Activated naive CD4-positive, alpha-beta T cell treated with anti-CD3 and anti-CD28 coated beads for 36 hours (primary cell): ENCODE measurements around the gene GBF1. TPM values are rescaled to one million over a fixed set of nuclear protein-coding genes. Genes with fewer than 3 reads are reported as not detected.

Experiments used
- CTCF ChIA-PET: fragments of 350-600 bp; sonication (Branson Sonifier 250); formaldehyde crosslinking; loops from one replicate; lab custom pipeline; 2021; ENCODE audit warnings: antibody characterized with exemption; lab: Charles Lee
- DNase-seq: peaks from one replicate; pipeline ENCODE4 v3.0.0-alpha.2; 2020
- H3K27ac Mint-ChIP-seq: one replicate; pipeline ENCODE4 v1.8.0; 2021; ENCODE audit warnings: mild to moderate bottlenecking, mixed read lengths
- H3K27me3 Mint-ChIP-seq: one replicate; pipeline ENCODE4 v1.8.0; 2021; ENCODE audit warnings: low read depth, mixed read lengths
- H3K36me3 Mint-ChIP-seq: one replicate; pipeline ENCODE4 v1.8.0; 2021; ENCODE audit warnings: low read depth, mixed read lengths
- H3K4me1 Mint-ChIP-seq: one replicate; pipeline ENCODE4 v1.8.0; 2021; ENCODE audit warnings: low read depth, mixed read lengths
- H3K4me3 Mint-ChIP-seq: one replicate; pipeline ENCODE4 v1.8.0; 2021; ENCODE audit warnings: mild to moderate bottlenecking, moderate library complexity, mixed read lengths
- H3K9me3 Mint-ChIP-seq: one replicate; pipeline ENCODE4 v1.8.0; 2021; ENCODE audit warnings: mixed read lengths
- intact Hi-C: fragments of 100-400 bp; cut with micrococcal nuclease; formaldehyde crosslinking; loops from one replicate; pipeline ENCODE4 v1.15.1; 2023
- total RNA-seq, 2 experiments: library from RNA; stranded (reverse); gene quantifications; one replicate each; pipeline ENCODE4 v1.2.3, GENCODE V29; 2021

GBF1 gene
- total RNA-seq, 2 experiments from 2014 or later: 32.1 to 34.5 TPM

DNA sequence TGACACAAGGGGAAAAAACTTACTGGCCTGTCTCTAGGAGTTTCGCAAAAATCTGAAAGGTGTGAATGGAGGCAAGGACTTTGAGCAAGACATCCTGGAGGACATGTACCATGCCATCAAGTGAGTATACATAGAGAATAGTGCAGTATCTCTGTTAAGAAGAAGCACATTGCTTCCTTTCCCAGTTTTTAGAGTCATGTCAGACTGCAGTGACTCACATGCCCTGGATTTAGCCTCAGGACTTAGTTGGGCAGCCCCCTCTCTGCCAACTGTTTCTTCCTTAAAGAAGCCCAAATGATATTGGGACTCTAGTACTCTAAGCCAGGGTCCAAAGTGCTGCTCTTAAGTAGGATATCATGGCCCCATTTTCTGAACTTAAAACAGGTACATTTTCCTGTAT is 122.1 kb downstream of the GBF1 start:
- Mint-ChIP-seq H3K27me3 (no peaks in the 10 kb centered on the region), H3K27ac (no peak overlapping the region), H3K4me3 (no peak overlapping the region), H3K9me3 (no peaks in the 10 kb centered on the region), H3K36me3 (peaks cover 49% of the 10 kb centered on the region), H3K4me1 (no peaks in the 10 kb centered on the region)
- intact Hi-C loops: no loop called here
- CTCF ChIA-PET: no interaction called here
- DNase-seq: no peak

DNA sequence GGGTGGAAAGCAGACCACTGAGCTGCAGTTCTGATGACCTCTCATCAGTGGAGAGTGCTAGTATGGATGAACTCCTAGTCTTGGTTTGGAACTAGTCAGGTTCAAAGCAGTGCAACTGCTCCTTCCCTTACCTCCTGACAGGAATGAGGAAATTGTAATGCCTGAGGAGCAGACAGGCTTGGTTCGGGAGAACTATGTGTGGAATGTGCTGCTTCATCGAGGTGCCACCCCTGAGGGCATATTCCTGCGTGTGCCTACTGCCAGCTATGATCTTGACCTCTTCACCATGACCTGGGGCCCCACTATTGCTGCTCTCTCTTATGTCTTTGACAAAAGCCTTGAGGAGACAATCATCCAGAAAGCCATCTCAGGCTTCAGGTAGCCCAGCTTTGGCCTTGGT is 122.7 kb downstream of the GBF1 start:
- CTCF ChIA-PET: interaction anchor here (0.6 to 7.6 kb wide), 4 partner anchors 14 to 137 kb away, joined by 3 to 51 read pairs (median 6); no protein-coding TSS in a partner anchor
- H3K27ac Mint-ChIP-seq: no peak overlapping the region
- H3K27me3 Mint-ChIP-seq: no peaks in the 10 kb centered on the region
- peaks cover 46% of the 10 kb centered on the region for H3K36me3 Mint-ChIP-seq
- intact Hi-C loops: no loop called here
- no peak overlapping the region for H3K4me3 Mint-ChIP-seq
- DNase-seq: no peak
- H3K4me1 Mint-ChIP-seq: no peaks in the 10 kb centered on the region
- no peaks in the 10 kb centered on the region for H3K9me3 Mint-ChIP-seq

DNA sequence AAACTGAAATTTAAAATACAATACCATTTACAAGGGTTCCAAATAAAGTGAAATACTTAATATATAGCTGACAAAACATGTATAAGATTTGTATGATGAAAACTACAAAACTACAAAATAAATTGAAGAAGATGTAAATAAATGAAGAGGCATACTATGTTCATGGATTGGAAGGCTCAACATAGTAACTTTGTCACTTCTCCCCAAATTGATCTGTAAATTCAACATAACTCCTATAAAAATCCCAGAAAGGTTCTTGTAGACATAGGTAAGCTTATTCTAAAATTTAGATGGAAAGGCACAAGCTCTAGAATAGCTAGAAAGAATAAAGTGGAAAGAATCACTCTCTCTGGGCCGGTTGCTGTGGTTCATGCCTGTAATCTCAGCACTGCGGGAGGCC is 126.0 kb downstream of the GBF1 start:
- Mint-ChIP-seq H3K9me3 (no peaks in the 10 kb centered on the region), H3K27me3 (no peaks in the 10 kb centered on the region), H3K36me3 (peaks cover 41% of the 10 kb centered on the region), H3K4me1 (no peaks in the 10 kb centered on the region), H3K27ac (no peak overlapping the region), H3K4me3 (no peak overlapping the region)
- CTCF ChIA-PET: interaction anchor here (0.9 to 7.6 kb wide), 5 partner anchors 13 to 142 kb away, joined by 3 to 51 read pairs (median 4); no protein-coding TSS in a partner anchor
- intact Hi-C loops: no loop called here
- DNase-seq: no peak

DNA sequence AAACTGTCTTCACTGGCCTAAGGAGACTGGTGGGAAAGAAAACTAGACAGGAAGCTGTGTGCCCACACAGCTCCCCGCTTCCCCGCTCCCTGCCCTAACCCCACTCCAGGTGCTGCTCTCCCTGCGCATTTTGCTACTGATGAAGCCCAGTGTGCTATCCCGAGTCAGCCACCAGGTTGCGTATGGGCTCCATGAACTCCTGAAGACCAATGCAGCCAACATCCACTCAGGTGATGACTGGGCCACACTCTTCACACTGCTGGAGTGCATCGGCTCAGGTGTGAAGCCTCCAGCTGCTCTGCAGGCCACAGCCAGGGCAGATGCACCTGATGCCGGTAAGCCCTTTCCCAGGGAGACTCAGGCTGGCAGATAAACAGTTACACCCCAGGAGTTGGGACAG is 129.9 kb downstream of the GBF1 start:
- no peak overlapping the region for H3K27ac Mint-ChIP-seq
- intact Hi-C loops: no loop called here
- CTCF ChIA-PET: interaction anchor here (0.6 to 7.6 kb wide), 3 partner anchors 18 to 302 kb away, joined by 3 to 51 read pairs (median 3); no protein-coding TSS in a partner anchor
- H3K27me3 Mint-ChIP-seq: no peaks in the 10 kb centered on the region
- no peaks in the 10 kb centered on the region for H3K4me1 Mint-ChIP-seq
- no peaks in the 10 kb centered on the region for H3K9me3 Mint-ChIP-seq
- DNase-seq: no peak
- H3K4me3 Mint-ChIP-seq: no peak overlapping the region
- H3K36me3 Mint-ChIP-seq: peaks cover 35% of the 10 kb centered on the region

DNA sequence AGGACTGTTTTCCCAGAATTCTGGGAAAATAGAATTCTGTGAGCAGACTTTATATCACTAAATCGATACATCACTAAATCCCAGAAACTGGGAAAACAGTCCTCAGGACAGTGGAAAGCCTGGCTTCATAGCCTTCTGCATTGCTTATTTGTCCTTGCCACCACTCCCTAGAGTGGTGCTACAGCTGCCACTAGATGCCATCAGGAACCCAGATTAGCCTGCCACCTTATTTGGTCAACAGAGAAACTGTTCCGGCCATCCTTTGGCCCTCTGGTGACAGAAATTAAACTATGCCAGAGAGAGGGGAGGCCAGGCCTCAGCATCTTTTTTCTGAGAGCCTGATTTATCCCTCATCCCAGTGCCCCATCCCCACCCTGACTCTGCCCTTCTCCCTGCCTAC is 130.5 kb downstream of the GBF1 start:
- H3K9me3 Mint-ChIP-seq: no peaks in the 10 kb centered on the region
- H3K27me3 Mint-ChIP-seq: no peaks in the 10 kb centered on the region
- CTCF ChIA-PET: interaction anchor here (0.6 to 1.5 kb wide), 3 partner anchors 18 to 149 kb away, joined by 3 to 4 read pairs (median 3); no protein-coding TSS in a partner anchor
- DNase-seq: no peak
- no peaks in the 10 kb centered on the region for H3K4me1 Mint-ChIP-seq
- H3K36me3 Mint-ChIP-seq: peaks cover 34% of the 10 kb centered on the region
- no peak overlapping the region for H3K4me3 Mint-ChIP-seq
- intact Hi-C loops: no loop called here
- H3K27ac Mint-ChIP-seq: no peak overlapping the region

DNA sequence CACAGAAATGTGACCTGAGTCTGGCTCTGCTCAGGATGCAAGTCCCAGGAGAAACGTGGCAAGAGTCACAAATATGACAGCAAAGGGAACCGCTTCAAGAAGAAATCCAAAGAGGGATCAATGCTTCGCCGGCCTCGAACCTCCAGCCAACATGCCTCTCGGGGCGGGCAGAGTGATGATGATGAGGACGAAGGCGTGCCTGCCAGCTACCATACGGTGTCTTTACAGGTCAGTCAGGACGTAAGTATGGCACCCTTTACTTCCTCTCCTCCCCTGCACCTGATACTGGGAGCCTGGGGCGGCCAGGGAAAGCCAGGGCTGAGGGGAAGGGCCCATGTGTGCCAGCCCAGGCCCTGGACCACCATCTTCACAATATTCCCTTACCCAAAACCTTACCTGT is 131.6 kb downstream of the GBF1 start:
- CTCF ChIA-PET: interaction anchor here (1.5 kb wide), 1 partner anchor 17 kb away, joined by 4 read pairs; no protein-coding TSS in a partner anchor
- Mint-ChIP-seq H3K27me3 (no peaks in the 10 kb centered on the region), H3K36me3 (peaks cover 32% of the 10 kb centered on the region), H3K4me3 (no peak overlapping the region), H3K9me3 (no peaks in the 10 kb centered on the region), H3K27ac (no peak overlapping the region), H3K4me1 (no peaks in the 10 kb centered on the region)
- intact Hi-C loops: no loop called here
- DNase-seq: no peak

DNA sequence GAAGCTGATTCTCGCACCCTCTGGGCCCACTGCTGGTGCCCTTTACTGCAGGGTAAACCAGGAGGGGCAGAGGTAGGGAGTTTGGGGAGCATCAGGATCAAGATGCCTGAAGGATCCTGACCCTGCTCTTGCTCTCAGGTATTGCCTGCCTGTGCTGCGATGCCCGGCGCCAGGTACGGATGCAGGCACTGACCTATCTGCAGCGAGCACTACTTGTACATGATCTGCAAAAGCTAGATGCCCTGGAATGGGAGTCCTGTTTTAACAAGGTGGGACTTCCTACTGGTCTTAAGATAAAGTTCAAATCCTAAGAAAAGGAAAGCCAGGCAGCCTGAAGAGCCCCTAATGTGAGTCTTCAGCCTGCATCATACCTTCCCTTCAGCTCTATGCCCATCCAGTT is 134.1 kb downstream of the GBF1 start:
- H3K36me3 Mint-ChIP-seq: peaks cover 26% of the 10 kb centered on the region
- intact Hi-C loops: no loop called here
- no peak for DNase-seq
- H3K27me3 Mint-ChIP-seq: no peaks in the 10 kb centered on the region
- CTCF ChIA-PET: interaction anchor here (1.0 to 1.7 kb wide), 8 partner anchors 20 to 150 kb away, joined by 3 to 5 read pairs (median 3); no protein-coding TSS in a partner anchor
- H3K27ac Mint-ChIP-seq: no peak overlapping the region
- peaks cover 4% of the 10 kb centered on the region for H3K4me1 Mint-ChIP-seq
- no peaks in the 10 kb centered on the region for H3K9me3 Mint-ChIP-seq
- H3K4me3 Mint-ChIP-seq: no peak overlapping the region

DNA sequence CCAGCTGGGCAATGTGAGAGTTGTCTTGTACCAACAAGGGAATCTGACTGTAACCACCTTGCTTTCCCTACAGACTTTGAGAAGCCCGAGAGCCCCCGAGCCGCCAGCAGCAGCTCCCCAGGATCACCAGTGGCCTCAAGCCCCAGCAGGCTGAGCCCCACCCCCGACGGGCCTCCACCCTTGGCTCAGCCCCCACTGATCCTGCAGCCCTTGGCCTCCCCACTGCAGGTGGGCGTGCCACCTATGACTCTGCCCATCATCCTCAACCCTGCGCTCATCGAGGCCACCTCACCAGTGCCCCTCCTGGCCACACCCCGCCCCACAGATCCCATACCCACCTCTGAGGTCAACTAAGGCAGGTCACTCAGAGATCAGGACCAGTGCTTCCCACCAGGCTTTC is 136.7 kb downstream of the GBF1 start:
- Mint-ChIP-seq H3K27me3 (no peaks in the 10 kb centered on the region), H3K4me3 (no peak overlapping the region), H3K9me3 (no peaks in the 10 kb centered on the region), H3K27ac (no peak overlapping the region), H3K36me3 (peaks cover 16% of the 10 kb centered on the region), H3K4me1 (peaks cover 10% of the 10 kb centered on the region)
- no peak for DNase-seq
- intact Hi-C loops: no loop called here
- CTCF ChIA-PET: interaction anchor here (0.7 to 6.2 kb wide), 5 partner anchors 13 to 201 kb away, joined by 3 to 43 read pairs (median 4); no protein-coding TSS in a partner anchor

DNA sequence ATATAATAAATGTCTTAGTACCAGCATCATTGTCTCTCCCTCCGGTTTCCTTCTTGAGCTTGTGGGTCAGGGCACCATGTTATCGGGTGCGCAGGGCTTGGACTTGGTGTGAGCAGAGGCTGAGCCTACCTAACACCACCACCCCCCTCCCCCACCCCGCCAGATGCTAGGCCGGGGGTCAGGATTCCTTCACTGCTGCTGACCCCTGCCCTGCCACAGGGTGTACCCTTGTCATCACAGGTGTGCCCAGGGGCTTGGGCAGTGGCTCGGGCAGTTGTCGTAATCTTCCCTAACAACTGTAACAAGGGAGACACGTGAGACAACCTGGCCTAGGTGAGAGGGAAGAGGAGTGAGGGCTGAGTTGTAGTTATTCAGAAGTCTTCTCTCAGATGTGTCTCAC is 137.5 kb downstream of the GBF1 start:
- H3K27me3 Mint-ChIP-seq: no peaks in the 10 kb centered on the region
- intact Hi-C loops: no loop called here
- H3K36me3 Mint-ChIP-seq: peaks cover 15% of the 10 kb centered on the region
- H3K27ac Mint-ChIP-seq: no peak overlapping the region
- H3K4me3 Mint-ChIP-seq: no peak overlapping the region
- no peaks in the 10 kb centered on the region for H3K9me3 Mint-ChIP-seq
- no peak for DNase-seq
- H3K4me1 Mint-ChIP-seq: peaks cover 10% of the 10 kb centered on the region
- CTCF ChIA-PET: interaction anchor here (1.5 to 6.2 kb wide), 5 partner anchors 14 to 152 kb away, joined by 3 to 43 read pairs (median 4); no protein-coding TSS in a partner anchor

DNA sequence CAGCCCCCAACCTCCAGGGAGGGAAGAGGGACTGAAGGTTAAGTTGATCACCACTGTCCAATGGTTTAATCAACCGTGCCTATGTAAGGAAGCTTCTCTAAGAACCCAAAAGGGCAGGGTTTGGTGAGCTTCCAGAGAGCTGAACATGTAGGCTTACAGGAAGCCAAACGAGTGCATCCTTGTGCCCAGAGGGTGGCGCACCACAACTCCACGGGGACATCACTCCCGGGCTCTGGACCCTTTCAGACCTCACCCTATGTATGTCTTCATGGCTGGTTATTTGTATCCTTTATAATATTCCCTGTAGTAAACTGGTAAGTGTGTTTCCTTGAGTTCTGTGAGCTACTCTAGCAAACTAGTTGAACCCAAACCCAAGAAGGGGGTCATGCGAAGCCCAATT is 138.7 kb downstream of the GBF1 start:
- Mint-ChIP-seq H3K36me3 (peaks cover 15% of the 10 kb centered on the region), H3K4me3 (no peak overlapping the region), H3K27ac (no peak overlapping the region), H3K9me3 (no peaks in the 10 kb centered on the region), H3K27me3 (no peaks in the 10 kb centered on the region), H3K4me1 (peaks cover 10% of the 10 kb centered on the region)
- peak; percentile 49 for DNase-seq
- CTCF ChIA-PET: interaction anchor here (0.8 to 6.2 kb wide), 13 partner anchors 10 to 200 kb away, joined by 3 to 43 read pairs (median 4); no protein-coding TSS in a partner anchor
- intact Hi-C loops: loop anchor here (2.0 kb wide), 1 partner anchor 95 kb away; no protein-coding TSS in a partner anchor

DNA sequence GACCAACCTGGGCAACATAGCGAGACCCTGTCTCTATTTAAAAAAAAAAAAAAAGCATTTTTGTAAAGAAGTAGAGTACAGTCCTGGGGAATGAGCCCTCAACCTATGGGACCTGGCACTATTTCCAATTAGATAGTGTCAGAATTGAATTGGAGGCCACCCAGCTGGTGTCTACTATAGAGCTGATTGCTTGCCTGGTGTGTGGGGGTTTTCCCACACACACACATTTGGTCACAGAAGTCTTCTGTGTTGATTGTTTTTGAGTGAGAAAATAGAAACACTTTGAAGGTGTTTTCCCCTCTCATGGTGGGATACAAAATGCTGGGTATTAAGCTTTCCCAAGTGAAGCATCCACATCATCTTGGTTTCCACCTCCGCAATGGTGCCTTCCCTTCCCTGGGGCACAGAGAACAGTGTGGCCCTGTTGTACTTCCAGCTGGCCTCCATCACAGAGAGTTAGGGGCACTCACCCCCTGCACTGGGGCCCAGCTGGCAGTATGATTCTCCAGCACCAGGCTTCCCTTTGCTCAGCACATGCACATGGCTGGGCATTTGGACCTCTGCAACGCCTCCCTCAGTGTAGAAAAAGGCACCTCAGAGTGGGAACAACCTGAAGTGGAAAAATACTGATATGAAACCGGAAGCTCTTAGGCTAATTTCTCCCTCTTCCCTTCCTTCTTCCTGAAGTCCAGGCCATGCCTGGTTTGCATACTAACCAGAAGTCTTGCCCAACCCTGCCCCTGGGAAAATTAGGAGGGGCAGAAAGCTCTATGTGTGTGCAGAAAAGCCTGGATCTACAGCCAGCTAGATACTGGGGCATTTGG is 139.5 kb downstream of the GBF1 start:
- no peaks in the 10 kb centered on the region for H3K9me3 Mint-ChIP-seq
- peaks cover 15% of the 10 kb centered on the region for H3K36me3 Mint-ChIP-seq
- peak; percentile 10 for DNase-seq
- H3K27me3 Mint-ChIP-seq: no peaks in the 10 kb centered on the region
- no peak overlapping the region for H3K27ac Mint-ChIP-seq
- intact Hi-C loops: loop anchor here (2.0 kb wide), 1 partner anchor 94 kb away; no protein-coding TSS in a partner anchor
- peaks cover 10% of the 10 kb centered on the region for H3K4me1 Mint-ChIP-seq
- H3K4me3 Mint-ChIP-seq: no peak overlapping the region
- CTCF ChIA-PET: interaction anchor here (0.6 to 6.2 kb wide), 17 partner anchors 9 to 236 kb away, joined by 3 to 43 read pairs (median 4); no protein-coding TSS in a partner anchor

DNA sequence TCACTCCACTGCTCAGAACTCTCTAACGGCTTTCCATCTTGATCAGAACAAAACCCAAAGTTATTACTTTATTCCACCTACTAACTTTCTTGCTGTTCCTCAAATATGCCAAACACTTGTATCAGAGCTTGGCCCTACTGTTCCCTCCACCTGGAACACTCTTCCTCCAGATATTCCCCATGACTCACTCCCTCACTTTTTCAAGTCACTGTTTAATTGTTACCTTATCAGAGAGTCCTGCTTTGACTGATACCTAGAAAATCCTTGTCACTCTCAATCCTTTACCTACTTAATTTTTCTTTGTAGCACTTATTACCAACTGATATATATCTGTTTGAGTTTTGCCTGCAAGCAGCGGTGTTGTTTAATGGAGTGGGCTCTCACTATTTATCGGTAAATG is 144.6 kb downstream of the GBF1 start:
- Mint-ChIP-seq H3K27ac (no peak overlapping the region), H3K9me3 (no peaks in the 10 kb centered on the region), H3K4me3 (no peak overlapping the region), H3K4me1 (peaks cover 19% of the 10 kb centered on the region), H3K27me3 (no peaks in the 10 kb centered on the region), H3K36me3 (peaks cover 7% of the 10 kb centered on the region)
- intact Hi-C loops: loop anchor here (5.0 kb wide), 2 partner anchors 192 to 223 kb away; no protein-coding TSS in a partner anchor
- CTCF ChIA-PET: interaction anchor here (0.6 to 3.2 kb wide), 3 partner anchors 37 to 159 kb away, joined by 3 to 11 read pairs (median 3); no protein-coding TSS in a partner anchor
- DNase-seq: no peak
